HG02763 (cell line): ENCODE measurements around the gene CLPX.
"Not testable (repeated sequence)": the region's sequence is repeated elsewhere in the genome, so short reads cannot be mapped to it uniquely, and the experiment has no call there.

Experiments used
- ATAC-seq: cut with Tn5 transposase; IDR thresholded peaks from one replicate; pipeline ENCODE4 v1.9.1; 2021; ENCODE audit warnings: mild to moderate bottlenecking, moderate library complexity; ENCODE audit not compliant: unreplicated experiment

Gene CLPX

DNA sequence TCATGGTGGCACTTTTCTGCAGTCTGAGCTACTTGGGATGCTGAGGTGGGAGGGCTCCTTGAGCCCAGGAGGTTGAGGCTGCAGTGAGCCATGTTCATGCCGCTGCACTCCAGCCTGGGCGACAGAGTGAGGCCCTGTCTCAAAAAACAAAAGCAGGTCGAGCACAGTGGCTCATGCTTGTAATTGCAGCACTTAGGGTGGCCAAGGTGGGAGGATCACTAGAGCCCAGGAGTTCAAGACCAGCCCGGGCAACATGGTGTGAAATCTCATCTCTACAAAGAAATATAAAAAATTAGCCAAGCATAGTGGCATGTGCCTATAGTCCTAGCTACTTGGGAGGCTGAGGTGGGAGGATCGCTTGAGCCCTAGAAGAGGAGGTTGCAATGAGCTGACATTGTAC is 80.1 kb downstream of the CLPX start:
- ATAC-seq, result no peak

DNA sequence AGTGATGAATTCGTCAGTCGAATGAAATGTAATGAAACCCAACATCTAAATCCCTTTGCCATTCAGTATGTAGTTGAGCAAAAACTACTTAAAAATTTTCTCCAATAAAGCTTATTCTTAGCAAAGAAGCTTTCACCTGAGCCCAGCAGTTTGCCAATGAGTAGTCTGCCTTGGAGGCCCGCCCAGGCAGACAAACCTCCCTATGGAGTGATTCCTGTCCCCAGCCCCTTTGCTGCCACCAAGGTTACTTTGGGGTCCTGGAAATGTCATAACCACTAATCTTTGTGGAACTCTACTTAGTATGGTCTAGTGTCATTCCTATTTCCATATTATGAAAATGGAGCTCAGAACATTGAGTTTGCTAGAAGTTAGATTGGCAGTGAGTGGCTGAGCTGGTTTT is 82.2 kb downstream of the CLPX start:
- ATAC-seq, result no peak

DNA sequence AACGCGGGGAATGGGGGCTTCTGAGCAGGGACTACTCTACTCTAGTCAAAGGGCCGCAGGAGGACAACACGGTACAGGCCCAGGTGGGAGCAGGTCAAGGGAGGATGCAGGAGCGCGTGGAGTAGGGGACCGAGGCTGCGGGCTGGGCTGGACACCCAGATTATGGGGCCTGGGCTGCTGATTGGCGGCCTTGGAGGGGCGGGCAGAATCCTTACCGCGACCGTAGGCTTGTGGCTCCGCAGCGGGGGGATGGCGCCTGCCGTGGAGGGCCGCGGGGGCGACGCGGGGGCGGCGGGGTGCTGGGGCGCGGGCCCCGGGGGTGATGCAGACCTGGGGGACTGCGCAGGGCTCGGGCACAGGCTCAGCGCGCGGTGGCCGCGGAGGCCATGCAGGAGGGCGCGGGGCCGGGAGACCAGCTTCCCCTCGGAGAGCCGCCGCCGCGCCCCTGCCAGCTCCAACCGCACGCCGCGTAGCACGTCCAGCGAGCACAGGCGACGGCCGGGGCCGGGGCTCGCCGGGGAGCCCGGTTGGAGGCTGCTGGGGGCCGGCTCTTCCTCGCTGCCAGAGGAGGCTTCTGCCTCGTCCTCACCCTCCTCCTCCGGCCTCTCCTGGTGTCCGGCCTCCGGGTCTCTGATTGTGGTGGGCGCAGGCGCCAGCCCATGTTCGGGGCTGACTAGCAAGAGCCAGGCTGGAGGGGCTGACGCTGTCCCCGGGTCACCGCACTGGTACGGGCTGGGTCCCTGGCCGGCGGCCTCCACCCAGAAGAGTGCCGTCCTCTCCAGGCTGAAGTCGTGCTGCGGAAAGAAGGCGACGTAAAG is 83.0 kb downstream of the CLPX start:
- ATAC-seq, result no peak

- ATAC-seq, result no peak
Observed at GRCh38 chr15:65101411-65101890, 83.7 kb downstream of the CLPX start.

GRCh38 chr15:65100442-65100841 is 84.7 kb downstream of the CLPX start:
- ATAC-seq, result no peak

DNA sequence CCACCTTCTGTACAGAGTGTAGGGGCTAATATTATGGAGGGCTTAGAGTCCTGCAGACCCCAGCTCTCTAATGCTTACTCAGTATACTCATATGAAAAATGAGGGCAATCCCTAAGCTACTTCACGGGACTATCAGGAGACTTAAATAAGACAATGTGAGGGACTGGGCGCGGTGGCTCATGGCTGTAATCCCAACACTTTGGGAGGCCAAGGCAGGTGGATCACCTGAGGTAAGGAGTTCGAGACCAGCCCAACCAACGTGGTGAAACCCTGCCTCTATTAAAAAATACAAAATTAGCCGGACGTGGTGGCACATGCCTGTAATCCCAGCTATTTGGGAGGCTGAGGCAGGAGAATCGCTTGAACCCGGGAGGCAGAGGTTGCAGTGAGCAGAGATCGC is 85.3 kb downstream of the CLPX start:
- ATAC-seq, result not testable (repeated sequence)

- no peak for ATAC-seq
Observed at GRCh38 chr15:65099336-65099735, 85.8 kb downstream of the CLPX start.
